Activated naive CD8-positive, alpha-beta T cell treated with anti-CD3 and anti-CD28 coated beads for 36 hours (primary cell): ENCODE measurements around the gene NXT1. TPM values are rescaled to one million over a fixed set of nuclear protein-coding genes. Genes with fewer than 3 reads are reported as not detected.
A peak's percentile ranks its signal among the peaks of the same experiment; 100 is the strongest.
"Not testable (repeated sequence)": the region's sequence is repeated elsewhere in the genome, so short reads cannot be mapped to it uniquely, and the experiment has no call there.

ENCODE experiments used
- DNase-seq: peaks from one replicate; pipeline ENCODE4 v3.0.0; 2021
- H3K27ac Mint-ChIP-seq: one replicate; pipeline ENCODE4 v1.8.0; 2022; ENCODE audit warnings: mild to moderate bottlenecking, moderate library complexity, mixed read lengths
- H3K27me3 Mint-ChIP-seq: one replicate; pipeline ENCODE4 v1.8.0; 2022; ENCODE audit warnings: mild to moderate bottlenecking, mixed read lengths
- H3K36me3 Mint-ChIP-seq: one replicate; pipeline ENCODE4 v1.8.0; 2021; ENCODE audit warnings: mild to moderate bottlenecking, mixed read lengths
- H3K4me1 Mint-ChIP-seq: one replicate; pipeline ENCODE4 v1.8.0; 2021; ENCODE audit warnings: mixed read lengths
- H3K4me3 Mint-ChIP-seq: one replicate; pipeline ENCODE4 v1.8.0; 2022; ENCODE audit warnings: mild to moderate bottlenecking, moderate library complexity, mixed read lengths
- H3K9me3 Mint-ChIP-seq: one replicate; pipeline ENCODE4 v1.8.0; 2022; ENCODE audit warnings: mixed read lengths
- total RNA-seq, 2 experiments: library from RNA; stranded (reverse); gene quantifications; one replicate each; pipeline ENCODE4 v1.2.3, GENCODE V29; 2021

NXT1 gene
- total RNA-seq, 2 experiments from 2014 or later = 53.5 to 55.9 TPM

DNA sequence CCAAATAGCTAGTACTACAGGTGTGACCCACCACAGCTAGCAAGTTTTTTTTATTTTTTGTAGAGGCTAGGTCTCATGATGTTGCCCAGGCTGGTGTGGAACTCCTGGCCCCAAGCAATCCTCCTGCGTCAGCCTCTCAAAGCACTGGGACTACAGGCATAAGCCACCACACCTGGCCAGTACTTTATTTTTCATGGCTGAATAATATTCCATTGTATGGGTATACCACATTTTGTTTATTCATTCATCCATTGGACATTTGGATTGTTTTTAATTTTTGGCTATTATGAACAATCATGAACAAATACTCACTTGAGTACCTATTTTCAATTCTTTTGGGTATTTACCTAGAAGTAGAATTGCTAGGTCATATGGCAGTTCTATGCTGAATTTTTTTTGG lies 7.0 kb upstream of the NXT1 start:
- Mint-ChIP-seq H3K36me3 (no peaks in the 10 kb centered on the region), H3K4me1 (peaks cover 1% of the 10 kb centered on the region), H3K9me3 (no peaks in the 10 kb centered on the region), H3K4me3 (no peak overlapping the region), H3K27me3 (no peaks in the 10 kb centered on the region), H3K27ac (no peak overlapping the region)
- DNase-seq = no peak

DNA sequence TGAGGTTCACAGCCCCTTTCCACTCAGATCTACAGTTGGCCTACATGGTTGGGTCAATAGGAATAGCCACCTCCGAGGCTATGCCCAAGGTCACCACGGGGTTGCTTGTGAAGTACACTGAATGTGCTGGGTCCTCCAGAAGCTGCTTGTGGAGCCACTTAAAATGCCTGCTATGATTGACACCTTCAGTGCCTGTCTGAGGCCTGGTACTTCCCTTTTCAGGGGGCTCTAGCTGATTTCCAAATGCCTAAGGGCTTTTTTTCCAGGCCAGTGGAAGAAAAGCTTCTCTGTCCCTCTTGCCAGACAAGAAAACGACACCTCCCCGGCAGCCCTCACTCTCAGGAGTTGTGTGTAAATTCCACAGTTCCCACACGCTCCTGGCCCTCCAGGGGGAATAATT lies 6.3 kb upstream of the NXT1 start:
- Mint-ChIP-seq H3K27me3 (no peaks in the 10 kb centered on the region), H3K9me3 (no peaks in the 10 kb centered on the region), H3K4me3 (no peak overlapping the region), H3K4me1 (peaks cover 7% of the 10 kb centered on the region), H3K36me3 (no peaks in the 10 kb centered on the region), H3K27ac (no peak overlapping the region)
- no peak for DNase-seq

DNA sequence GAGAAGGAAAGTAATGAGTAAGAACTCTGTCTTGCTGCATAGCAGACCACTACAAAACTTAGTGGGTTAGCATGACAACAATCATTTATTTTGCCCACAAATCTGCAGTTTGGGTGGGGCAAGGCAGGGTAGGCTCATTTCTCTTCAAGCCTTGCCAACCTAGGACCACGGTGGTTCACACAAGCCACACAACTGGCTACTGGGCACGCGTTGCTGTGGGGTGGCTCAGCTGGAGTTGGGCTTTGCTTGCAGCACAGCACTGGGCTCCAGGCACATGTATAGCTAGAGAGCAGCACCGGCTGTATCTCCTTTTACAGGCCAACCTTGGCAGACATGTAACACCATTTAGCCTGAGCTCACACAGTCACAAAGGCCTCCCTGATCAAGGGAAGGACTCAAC lies 4.6 kb upstream of the NXT1 start:
- Mint-ChIP-seq H3K27ac (no peak overlapping the region), H3K4me3 (no peak overlapping the region), H3K36me3 (no peaks in the 10 kb centered on the region), H3K27me3 (no peaks in the 10 kb centered on the region), H3K4me1 (peaks cover 9% of the 10 kb centered on the region), H3K9me3 (no peaks in the 10 kb centered on the region)
- DNase-seq = no peak

DNA sequence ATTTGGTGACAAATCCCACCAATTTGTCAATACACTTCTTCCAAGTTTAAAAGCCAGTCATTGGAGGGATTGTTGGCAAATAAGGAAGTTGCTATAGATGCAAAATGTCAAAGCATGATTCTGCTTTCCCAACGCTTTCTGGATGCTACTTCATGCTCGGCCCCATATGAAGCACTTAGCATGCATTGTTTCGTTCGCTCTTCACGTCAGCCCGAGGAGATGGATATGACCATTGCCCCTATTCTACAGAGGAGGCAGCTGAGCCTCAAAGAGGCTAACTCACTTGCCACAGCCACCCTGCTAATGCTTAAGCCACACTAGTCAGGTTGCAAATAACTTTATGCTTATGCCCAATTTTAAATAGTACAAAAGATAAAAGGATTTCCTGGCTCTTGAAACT lies 2.8 kb upstream of the NXT1 start:
- Mint-ChIP-seq H3K36me3 (peaks cover 6% of the 10 kb centered on the region), H3K4me1 (peaks cover 19% of the 10 kb centered on the region), H3K27ac (no peak overlapping the region), H3K27me3 (no peaks in the 10 kb centered on the region), H3K9me3 (no peaks in the 10 kb centered on the region), H3K4me3 (no peak overlapping the region)
- DNase-seq = no peak

DNA sequence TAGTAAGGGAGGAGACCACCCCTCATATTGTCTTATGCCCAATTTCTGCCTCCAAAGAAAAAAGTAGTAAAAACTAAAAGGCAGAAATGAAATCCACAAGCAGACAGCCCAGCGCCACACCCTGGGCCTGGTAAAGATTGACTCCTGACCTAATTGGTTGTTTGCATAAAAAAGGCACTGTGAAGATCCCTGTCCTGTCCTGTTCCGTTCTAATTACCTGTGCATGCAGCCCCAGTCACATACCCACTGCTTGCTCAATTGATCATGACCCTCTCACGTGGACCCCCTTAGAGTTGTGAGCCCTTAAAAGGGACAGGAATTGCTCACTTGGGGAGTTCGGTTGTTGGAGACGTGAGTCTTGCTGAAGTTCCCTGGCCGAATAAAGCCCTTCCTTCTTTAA lies 2.1 kb upstream of the NXT1 start:
- Mint-ChIP-seq H3K4me1 (peaks cover 20% of the 10 kb centered on the region), H3K4me3 (peak overlapping the region; percentile 89), H3K27ac (peak overlapping the region; percentile 100)
- not testable (repeated sequence) for H3K36me3 Mint-ChIP-seq, DNase-seq, H3K9me3 Mint-ChIP-seq, H3K27me3 Mint-ChIP-seq

DNA sequence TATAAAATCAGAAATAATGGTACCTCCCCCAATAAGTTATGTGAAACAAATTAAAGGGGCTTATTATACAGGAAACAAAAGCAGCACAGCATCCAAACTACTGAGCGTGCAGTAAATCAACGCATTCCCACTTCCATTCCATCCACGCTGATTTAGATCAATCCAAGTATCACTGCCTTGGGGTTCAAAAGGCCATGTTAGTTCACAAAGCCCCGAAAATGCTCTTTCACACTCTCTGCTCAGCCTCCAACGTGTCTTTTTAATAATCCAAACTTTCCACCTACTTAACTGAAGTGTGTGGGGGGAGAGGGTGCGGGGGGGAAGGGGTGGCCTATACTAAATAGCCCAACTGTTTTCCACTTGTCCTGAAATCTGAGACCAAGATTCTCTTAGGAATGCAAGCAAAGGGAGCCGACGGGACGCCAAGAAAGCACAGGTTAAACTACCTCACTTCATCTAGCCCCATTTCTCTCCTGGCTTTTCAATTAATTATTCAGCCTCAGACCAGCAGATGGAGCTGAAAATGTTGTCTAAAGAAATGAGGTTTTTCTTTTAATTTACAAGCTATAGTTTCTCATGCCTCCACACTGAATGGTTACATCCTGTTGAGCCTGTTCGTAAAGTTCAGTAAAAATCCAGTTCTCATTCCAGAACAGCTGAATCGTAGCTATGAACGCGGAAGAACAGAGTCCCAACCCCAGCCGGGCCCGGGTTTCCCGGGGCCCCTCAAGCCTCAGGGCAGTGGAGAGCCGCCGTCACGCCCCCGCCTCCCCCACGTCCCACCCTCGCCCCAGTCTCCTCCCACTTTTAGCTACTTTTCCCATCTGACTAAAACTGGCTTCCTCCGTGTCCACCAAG lies 1.0 kb upstream of the NXT1 start:
- Mint-ChIP-seq H3K27me3 (no peaks in the 10 kb centered on the region), H3K27ac (peak overlapping the region; percentile 100), H3K36me3 (peaks cover 9% of the 10 kb centered on the region), H3K4me1 (peaks cover 23% of the 10 kb centered on the region), H3K4me3 (peak overlapping the region; percentile 89), H3K9me3 (no peaks in the 10 kb centered on the region)
- DNase-seq = no peak

DNA sequence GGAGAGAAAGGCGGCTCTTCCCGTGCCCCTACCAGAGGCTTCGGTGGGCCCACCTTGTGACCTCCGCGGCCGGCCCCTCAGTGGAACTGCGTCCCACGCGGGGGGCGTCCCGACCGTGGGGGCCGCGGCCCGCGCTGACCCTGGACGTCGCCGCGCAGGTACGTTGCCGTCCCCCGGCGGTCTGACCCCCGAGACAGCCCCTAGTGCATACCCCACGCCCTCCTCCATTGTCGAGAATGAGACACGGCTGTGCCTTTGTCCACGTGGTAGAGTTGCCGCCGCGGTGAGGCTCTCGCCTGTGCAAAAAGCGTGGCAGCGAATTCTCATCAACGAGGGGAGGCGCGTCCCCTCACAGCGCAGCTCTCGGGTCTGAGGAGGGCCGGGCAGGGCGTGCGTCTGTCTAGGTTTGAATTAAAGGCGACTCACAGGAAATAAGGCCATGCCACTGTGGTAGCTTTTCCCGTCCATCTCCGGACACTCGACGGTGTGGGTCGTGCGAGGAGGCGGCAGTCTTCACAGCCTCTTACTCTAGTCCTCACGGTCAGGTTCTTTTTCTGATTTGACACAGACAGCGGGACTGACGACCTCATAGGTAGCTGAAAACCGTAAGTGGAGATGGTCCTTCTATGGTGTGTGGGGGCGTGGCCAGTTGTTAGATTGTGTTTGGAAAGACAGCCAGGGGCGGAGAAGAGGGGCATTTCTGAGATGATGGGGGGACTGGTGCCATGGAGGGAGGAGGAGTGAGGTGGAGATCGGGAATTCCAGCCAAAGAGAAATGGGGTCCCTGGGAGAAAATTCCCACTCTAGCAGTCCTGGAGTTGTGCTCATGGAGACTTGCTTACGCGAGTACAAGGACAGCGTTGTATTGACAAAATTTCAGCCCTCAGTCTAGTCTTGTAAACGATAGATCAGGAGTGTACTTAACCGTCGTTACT lies 580 bp downstream of the NXT1 start:
- Mint-ChIP-seq H3K27me3 (no peaks in the 10 kb centered on the region), H3K4me3 (peak overlapping the region; percentile 89), H3K9me3 (no peaks in the 10 kb centered on the region), H3K4me1 (peaks cover 32% of the 10 kb centered on the region), H3K36me3 (peaks cover 14% of the 10 kb centered on the region), H3K27ac (peak overlapping the region; percentile 100)
- DNase-seq = peak; percentile 59

DNA sequence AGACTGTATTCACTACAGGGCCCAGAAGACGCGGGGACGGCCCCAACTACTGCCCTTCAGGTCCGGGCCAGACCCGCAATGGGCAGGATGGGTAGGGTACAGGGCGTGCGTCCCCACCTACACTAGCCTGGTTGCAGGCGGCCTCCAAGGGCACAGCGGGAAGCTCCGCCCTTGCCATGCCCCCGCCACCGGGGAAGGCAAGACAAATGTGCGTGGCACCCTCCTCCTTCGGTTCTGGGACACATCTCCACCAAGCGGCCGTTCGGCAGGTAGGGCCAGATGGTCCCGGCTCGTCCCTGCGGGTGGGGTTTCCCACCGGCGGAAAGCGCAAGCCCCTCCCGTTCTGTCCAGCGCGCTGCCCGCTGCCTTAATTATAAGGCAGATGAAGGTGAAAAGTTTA lies 5.6 kb downstream of the NXT1 start:
- H3K27ac Mint-ChIP-seq = no peak overlapping the region
- DNase-seq = no peak
- H3K4me1 Mint-ChIP-seq = peaks cover 35% of the 10 kb centered on the region
- no peaks in the 10 kb centered on the region for H3K9me3 Mint-ChIP-seq
- no peak overlapping the region for H3K4me3 Mint-ChIP-seq
- H3K27me3 Mint-ChIP-seq = no peaks in the 10 kb centered on the region
- peaks cover 13% of the 10 kb centered on the region for H3K36me3 Mint-ChIP-seq

DNA sequence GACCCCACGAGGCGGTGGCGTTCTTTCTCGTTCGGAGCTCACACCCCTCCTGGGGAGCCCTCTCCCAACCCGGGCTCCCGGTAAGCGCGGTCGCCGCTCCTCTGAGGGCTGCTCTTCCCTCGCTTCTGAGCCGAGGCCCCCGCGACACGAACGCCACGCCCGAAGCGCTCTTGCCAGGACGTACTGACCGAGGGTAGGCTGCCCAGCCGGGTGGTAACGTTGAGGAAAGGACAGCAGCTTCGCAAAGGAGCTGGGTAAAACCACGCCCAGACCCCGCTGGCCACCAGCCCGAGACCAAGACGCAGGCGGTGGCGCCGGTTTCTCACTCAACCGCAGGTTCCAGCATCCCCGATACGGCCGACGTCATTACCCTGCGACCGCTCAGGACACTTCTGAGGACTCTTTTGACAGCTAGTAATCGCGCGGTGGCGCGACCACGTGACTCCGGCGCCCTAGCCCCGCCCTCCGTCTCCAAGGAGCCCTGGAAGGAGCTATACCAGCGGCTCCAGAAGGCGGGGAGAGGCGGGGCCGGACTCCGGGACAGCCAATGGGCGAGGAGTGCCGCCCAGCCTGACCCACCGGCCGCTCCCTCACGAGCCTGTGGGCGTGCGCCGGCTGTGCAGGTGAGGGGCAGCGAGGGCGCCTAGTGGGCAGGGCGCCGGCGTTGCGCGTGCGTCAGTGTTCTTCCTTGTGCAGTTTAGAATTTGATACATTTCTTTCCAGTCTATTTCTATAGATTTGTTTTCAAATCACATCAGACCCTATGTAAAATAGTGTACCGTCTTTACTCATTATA lies 7.4 kb downstream of the NXT1 start:
- peaks cover 26% of the 10 kb centered on the region for H3K4me1 Mint-ChIP-seq
- H3K4me3 Mint-ChIP-seq = peak overlapping the region; percentile 87
- no peaks in the 10 kb centered on the region for H3K27me3 Mint-ChIP-seq
- peak overlapping the region; percentile 92 for H3K27ac Mint-ChIP-seq
- H3K36me3 Mint-ChIP-seq = peaks cover 6% of the 10 kb centered on the region
- DNase-seq = peak; percentile 100
- no peaks in the 10 kb centered on the region for H3K9me3 Mint-ChIP-seq

DNA sequence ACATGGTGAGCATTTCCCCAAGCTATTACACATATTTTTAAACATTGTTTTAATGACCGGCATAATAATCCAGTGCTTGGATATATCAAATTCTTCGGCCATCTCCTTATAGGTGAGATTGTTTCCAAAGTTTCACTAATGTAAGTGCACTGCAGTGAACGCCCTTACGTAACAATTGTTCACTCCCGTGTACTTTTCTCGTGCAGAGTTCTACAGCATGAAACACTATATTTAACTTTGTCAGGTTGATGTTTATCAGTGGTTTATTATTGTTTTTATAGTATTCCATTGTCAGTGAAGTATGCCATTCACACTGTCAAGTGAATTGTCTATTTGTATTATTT lies 7.9 kb downstream of the NXT1 start:
- H3K27me3 Mint-ChIP-seq = no peaks in the 10 kb centered on the region
- peak overlapping the region; percentile 72 for H3K4me3 Mint-ChIP-seq
- no peak for DNase-seq
- H3K36me3 Mint-ChIP-seq = peaks cover 10% of the 10 kb centered on the region
- H3K9me3 Mint-ChIP-seq = no peaks in the 10 kb centered on the region
- H3K27ac Mint-ChIP-seq = peak overlapping the region; percentile 83
- H3K4me1 Mint-ChIP-seq = peaks cover 31% of the 10 kb centered on the region

DNA sequence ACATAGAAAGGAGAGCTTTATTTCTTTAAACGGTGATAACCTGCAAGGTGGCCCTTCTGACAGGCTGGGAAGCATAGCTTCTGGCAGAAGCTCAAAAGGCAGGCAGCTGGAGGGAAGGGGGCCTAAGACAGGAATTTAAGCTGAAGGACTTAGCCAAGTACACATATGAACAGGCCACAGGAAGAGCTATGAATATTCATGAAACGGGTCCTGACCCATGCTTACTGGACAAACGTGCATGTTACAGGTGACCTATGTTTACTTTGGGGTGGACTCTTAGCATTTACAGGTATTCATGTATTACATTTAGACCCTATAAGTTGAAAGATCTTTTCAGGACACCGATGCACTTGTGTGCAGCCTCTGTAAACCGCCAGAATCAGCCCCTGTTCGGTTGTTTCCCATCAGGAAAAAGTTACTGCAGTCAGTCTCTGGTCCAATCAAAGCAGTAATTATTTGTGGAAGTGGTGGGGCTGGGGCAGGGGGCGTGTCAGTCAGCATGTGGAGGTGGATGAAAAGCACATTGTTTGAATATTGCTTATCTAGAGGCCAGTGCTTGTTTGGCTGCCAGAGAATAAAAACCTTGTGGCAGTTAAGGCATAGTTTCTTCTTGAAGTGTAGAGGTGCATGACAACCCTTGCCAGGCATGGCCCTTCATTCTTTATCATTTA lies 8.5 kb downstream of the NXT1 start:
- peaks cover 33% of the 10 kb centered on the region for H3K4me1 Mint-ChIP-seq
- H3K4me3 Mint-ChIP-seq = peak overlapping the region; percentile 72
- H3K27me3 Mint-ChIP-seq = no peaks in the 10 kb centered on the region
- H3K9me3 Mint-ChIP-seq = no peaks in the 10 kb centered on the region
- H3K36me3 Mint-ChIP-seq = peaks cover 10% of the 10 kb centered on the region
- peak overlapping the region; percentile 83 for H3K27ac Mint-ChIP-seq
- DNase-seq = no peak

DNA sequence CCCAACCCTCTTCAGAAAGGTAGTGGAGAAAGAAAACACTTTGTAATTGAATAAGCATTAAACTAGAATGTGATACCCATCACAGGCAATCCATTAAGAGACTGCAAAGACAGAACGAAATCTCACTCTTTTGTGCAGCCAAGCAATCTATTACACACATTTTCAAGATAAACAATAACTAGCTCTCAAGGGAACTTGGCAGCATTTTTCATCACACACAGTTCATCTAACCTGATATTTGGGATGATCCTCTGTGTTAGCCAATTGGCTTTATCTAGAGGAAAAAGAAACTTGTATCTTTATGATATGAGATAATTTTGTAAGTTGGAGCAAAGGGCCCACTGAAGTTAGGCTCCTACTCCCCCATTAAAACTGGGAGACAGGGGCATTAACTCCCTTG lies 9.9 kb downstream of the NXT1 start:
- no peak for DNase-seq
- Mint-ChIP-seq H3K4me3 (peak overlapping the region; percentile 81), H3K27me3 (no peaks in the 10 kb centered on the region), H3K36me3 (peaks cover 21% of the 10 kb centered on the region), H3K27ac (peak overlapping the region; percentile 92), H3K9me3 (no peaks in the 10 kb centered on the region), H3K4me1 (peaks cover 37% of the 10 kb centered on the region)

DNA sequence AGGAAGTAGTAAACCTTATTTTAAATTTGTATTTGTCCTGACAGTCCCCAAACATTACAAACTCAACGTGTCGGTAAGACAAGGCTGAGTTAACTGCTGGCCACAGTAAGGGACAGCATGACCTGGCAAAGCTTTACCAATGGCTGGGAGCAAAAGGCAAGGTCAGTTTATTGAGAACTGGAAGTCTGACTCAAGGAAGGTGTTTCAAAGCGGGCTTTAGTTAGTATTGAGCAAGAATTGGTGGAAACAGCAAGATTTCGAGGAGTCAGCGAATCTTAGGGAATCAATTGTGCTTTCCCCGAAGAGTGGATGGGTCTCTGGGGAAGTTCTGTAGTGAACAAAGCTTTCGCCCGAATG lies 10.5 kb downstream of the NXT1 start:
- Mint-ChIP-seq H3K27me3 (no peaks in the 10 kb centered on the region), H3K27ac (peak overlapping the region; percentile 92), H3K4me3 (peak overlapping the region; percentile 81), H3K36me3 (peaks cover 20% of the 10 kb centered on the region), H3K4me1 (peaks cover 36% of the 10 kb centered on the region), H3K9me3 (no peaks in the 10 kb centered on the region)
- DNase-seq = no peak

DNA sequence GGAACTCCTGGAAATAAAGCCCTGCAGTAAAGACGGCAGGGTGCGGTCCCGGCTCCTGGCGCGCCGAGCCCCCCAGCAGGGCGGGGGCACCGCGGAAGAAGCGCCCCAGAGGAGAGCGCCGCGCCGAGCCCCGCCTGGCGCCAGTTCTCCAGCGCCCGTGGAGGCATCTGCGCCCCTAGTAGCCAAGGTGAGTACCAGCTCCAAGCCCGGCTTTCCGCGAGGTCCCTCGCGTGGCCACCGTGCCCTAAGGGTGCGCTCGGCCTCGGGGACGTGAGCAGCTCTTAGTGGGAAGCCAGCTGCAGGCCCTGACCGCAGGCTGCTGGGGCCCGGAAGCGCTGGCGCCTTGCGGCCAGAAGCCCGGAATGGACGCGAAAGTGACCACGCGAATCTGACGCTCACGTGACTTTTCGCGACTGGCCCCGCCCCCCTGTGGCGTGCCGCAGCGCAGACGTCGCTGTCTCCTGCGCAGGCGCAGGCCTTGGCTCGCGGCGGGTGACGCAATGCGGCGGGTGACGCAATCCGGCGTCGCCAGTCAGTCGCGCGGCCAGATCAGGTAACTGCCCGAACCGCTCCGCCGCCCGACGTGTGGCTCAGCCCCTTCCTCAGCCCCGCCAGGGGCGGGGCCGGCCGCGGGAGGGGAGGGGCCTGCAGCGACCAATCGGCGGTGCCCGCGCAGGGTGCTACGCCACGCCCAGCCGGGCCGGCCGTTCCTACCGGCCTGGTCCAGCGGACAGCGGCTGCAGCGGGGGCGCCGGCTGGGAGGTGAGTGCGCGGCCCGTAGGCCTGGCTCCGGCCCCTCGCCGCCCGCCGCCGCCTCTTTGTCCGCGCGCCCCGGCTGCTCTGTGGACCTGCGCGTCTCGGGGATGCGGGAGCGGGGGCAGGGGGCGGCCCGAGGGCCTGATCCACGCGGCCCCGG lies 11.1 kb downstream of the NXT1 start, which contains the start of gene GZF1:
TSS of gene GZF1 (plus strand) at position 707 of the 916 bp plus-strand sequence. CDS start 2,202 bp downstream, outside the sequence.
- Mint-ChIP-seq H3K4me1 (peaks cover 41% of the 10 kb centered on the region), H3K9me3 (no peaks in the 10 kb centered on the region)
- DNase-seq = peak; percentile 98

More for the DNA sequence above, 11.1 kb downstream of the NXT1 start, which contains the start of gene GZF1:
- Mint-ChIP-seq H3K4me3 (peak within 1 kb of the TSS; percentile 91), H3K27ac (peak within 1 kb of the TSS; percentile 93), H3K27me3 (no peaks in the 10 kb centered on the region), H3K36me3 (peaks cover 23% of the 10 kb centered on the region)
